HG03097 (cell line): ENCODE measurements around the gene CD81.

Experiments
- ATAC-seq: cut with Tn5 transposase; IDR thresholded peaks from one replicate; pipeline ENCODE4 v1.9.1; 2021; ENCODE audit not compliant: unreplicated experiment, low FRiP score

CD81 gene

DNA sequence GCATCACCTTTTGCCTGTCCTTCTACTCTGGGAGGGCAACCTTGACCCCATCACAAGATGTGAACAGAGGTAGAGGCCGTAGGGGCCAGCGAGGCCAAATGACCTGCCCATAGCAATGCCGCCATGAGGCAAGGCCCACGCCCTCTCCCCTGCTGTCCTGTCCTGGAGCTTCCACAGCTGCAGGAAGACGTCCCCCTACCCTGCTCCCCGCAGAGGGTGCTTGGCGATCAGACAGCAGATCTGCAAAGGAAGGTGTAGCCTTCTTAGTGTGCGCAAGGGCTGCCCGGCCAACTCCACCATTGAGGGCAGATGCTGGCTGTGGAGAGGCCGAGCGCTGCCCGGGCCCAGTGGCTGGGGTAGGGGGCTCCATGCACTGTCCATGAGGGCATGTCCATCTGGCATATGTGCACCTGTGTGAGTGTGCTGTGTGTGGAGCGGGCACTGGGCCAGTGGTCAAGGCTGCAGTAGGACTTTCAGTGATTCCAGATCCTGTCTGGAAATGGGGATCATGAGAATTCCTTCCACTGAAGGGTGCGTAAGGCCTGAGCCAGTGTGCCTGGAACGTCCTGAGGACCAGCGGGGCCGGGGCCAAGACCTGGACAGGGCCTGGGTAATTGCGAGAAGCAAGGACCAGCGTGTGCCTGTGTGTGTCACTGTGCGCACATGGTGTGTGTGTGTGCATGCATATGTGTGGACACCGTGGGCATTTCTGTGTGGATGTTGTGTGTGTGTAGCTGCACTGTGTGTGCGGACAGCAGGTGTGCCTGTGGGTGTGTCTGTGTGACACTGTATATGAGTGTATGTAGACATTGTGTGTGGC is 56.2 kb downstream of the CD81 start:
- ATAC-seq = no peak

- no peak for ATAC-seq
Observed at GRCh38 chr11:2434008-2434407, 56.9 kb downstream of the CD81 start.

GRCh38 chr11:2434506-2435255 is 57.6 kb downstream of the CD81 start:
- ATAC-seq = no peak

DNA sequence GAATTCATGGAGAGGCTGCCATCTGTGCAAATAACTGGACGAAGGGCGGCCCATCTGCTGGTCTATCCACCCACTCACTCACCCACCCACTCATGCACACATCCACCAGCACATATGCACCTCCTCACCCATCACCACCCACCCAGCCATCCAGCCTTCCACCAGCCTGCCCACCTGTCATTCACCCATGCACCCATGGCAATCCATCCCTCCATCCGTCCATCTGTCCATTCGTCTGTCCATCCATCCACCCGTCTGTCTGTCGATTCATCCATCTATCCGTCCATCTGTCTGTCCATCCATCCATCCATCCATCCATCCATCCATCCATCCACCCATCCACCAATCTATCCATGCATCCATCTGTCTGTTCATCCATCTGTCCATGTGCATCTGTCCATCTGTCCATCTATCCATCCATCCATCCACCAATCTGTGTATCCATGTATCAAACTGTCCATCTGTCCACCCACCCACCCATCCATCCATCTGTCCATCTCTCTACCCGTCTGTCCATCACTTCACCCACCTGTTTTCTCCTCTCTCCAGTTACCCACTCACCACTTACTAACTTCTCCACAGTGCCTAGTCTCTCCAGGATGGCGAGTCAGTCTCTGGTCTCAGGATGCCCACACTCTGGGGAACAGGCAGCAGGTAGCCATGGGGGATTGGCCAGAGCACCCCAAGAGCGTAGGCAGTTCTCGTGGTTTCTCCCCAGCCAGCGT is 58.3 kb downstream of the CD81 start:
- ATAC-seq = no peak

DNA sequence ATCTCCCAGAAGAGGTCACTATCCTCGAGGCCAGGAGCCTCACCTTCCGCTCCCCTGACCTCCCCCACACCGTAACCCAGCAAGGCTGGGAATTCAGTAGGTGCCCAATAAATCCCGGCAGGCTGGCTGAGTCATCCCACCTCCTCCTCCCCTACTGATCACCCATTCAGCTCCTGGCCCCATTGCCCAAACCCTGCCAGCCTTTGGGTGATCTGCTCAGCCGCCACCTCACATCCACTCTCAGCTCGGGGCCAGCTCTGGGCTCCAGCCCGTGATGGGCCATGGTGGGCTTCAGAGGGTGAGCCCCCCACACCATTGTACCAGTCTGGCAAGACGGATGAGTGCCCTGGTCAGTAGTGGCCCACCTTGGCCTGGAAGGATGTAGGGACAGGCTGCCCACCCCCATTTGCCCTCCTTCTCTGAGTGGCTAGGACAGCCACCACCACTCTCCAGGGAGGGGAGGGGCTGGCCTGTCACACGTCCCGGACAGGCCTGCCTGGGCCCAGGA is 59.0 kb downstream of the CD81 start:
- no peak for ATAC-seq

DNA sequence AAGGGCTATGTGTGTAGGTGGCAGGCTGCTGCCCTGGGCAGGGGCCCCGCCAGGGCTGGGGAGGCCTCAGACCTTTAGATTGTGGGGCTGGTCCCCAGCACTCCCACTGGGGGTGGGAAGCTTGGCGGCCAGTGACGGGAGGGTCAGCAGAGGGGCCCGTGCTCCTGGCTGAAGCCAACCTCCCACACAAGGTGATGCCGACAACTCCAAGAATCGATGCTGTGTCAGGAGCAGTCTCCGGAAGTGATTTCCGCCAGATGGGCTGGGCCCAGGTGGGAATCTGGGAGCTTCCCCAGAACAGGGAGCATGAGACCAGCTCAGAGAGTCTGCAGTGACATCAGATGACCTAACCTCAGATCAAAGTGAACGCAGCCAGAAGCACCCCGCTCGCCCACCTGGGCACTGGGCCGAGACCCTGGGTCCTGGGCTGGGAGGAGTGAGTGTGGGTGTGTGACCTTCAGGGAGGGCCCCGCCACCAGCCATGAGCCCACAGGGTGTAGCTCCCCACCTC is 59.5 kb downstream of the CD81 start:
- ATAC-seq = no peak

DNA sequence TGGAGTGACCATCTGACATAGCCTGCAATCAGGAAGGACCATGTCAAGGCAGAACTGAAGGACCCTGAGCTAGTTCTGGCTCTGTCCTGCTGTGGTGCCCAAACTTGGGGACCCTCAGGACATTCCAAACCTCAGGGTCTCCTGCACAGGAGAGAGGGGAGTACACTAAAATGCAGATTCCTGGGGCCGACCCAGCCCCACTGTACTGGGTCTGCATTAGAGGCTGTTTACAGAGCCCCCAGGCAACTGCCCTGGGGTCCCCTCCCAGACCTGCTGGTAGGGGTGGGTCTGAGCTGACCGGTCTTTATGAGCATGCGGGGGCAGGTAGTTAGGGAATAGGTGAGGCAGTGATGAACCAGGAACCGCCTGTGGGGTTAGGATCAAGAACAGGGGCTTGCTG is 60.4 kb downstream of the CD81 start:
- no peak for ATAC-seq

GRCh38 chr11:2439820-2440219 is 62.7 kb downstream of the CD81 start:
- ATAC-seq = no peak

- ATAC-seq = no peak
Observed at GRCh38 chr11:2440646-2441045, 63.5 kb downstream of the CD81 start.

DNA sequence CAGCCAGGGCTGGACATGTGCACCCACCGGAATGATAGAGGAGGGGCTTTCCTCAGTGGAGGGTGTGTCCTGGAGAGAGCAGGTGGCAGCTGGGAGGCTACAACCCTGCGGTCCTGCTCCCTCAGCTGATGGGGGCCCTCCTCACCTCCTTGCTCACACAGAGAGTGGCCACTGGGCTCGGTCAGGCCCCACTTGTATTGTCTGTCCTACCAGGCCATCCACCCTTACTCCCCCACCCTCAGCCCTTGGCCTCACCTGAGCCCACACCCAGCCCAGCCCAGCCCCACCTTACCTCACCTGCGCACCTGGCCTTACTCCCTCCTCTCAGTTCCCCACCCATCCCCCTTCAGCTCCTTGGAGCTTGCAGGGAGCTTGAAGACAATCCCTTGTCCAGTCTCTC is 64.1 kb downstream of the CD81 start:
- ATAC-seq = no peak

- no peak for ATAC-seq
Observed at GRCh38 chr11:2442589-2442988, 65.5 kb downstream of the CD81 start.

DNA sequence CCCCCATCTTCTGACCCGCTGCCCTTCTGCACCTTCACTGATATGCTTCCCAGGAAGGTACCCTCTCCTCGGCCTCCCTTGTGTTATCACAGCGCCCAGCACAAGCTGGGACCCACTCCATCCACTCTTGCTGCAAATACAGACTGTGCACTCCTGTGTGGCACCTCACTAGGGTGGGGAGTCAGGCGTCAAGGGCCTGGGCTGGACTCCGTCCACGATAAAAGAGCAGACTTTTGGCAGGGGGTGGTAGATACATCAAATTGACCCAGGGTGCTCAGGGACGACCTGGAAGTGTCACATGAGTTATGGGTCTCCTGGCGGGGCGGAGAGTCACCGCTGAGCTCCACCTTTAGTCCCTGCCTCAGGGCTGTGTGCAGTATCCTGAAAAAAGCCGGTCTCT is 66.3 kb downstream of the CD81 start:
- ATAC-seq = no peak

DNA sequence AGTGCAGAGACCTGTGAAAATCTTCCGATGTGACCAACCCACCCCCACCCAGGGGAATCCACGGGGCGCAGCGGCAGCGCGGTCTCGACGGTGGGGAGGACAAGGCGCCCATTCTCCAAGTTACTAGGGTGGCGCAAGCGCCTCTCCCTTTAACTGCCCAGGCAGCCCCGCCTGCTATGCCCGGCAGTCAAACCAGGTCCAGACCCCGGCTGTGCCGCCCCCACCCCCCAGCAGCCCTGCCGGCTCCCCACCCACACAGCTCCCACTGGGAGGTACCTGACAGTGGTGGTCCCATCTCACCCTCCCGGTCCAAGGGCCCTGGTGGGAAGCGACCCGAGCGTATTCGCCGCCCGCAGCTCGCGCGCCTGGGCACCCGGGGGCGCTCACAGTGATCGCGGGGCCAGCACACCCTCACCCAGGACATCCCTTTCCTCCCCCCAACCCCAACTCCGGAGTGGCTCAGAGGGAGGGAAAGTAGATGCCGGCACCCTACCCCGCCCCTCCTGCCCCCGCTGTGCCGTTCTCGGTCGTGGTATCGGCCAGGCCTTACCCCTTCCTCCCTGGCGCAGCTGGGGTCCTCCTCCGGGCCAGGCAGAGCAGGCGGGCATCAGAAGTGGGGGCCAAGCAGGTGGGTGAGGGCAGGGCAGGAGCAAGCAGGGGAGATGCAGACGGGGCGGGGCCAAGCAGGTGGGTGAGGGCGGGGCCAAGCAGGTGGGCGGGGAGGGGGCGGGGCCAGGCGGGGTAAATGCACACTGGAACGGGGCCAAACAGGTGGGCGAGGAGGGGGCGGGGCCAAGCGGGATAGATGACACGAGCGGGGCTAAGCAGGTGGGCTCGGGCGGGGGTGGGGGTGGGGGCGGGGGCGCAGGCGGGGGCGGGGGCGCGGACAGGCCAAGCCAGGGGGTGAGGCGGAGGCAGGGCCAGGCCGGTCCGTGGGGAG is 67.0 kb downstream of the CD81 start, which contains the start of gene TRPM5:
Gene TRPM5, minus strand, starts transcription at position 634 of the 940 bp plus-strand sequence. CDS start 21,478 bp downstream, outside the sequence.
- ATAC-seq = no peak

DNA sequence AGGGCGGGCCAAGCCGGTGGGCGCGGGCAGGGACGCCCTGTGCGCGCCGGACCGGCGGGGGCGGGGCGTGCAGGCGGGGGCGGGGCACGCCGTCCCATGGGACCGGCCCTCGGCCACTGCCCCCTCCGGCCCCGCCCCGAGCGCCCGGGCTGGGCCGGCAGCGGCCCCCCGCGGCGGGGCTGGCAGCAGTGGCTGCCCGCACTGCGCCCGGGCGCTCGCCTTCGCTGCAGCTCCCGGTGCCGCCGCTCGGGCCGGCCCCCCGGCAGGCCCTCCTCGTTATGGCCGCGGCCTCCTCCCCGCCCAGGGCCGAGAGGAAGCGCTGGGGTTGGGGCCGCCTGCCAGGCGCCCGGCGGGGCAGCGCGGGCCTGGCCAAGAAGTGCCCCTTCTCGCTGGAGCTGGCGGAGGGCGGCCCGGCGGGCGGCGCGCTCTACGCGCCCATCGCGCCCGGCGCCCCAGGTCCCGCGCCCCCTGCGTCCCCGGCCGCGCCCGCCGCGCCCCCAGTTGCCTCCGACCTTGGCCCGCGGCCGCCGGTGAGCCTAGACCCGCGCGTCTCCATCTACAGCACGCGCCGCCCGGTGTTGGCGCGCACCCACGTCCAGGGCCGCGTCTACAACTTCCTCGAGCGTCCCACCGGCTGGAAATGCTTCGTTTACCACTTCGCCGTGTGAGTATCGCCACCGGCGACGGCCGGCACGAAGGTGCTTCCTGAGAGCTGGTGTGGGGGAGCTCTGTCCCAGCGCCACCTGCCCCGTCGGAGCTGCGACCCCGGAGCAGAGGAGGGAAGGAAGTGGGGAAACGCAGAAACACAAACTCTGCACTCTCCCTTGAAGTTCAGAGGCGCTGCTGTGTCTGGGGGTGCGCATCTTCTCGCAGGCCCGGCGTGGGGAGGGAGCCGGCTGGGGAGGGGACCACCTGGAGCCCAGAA is 68.0 kb downstream of the CD81 start, which contains the start of gene KCNQ1:
Gene KCNQ1, plus strand, starts transcription at position 188 of the 925 bp plus-strand sequence. Its CDS starts 91 bp downstream, at position 279.
- ATAC-seq = no peak

DNA sequence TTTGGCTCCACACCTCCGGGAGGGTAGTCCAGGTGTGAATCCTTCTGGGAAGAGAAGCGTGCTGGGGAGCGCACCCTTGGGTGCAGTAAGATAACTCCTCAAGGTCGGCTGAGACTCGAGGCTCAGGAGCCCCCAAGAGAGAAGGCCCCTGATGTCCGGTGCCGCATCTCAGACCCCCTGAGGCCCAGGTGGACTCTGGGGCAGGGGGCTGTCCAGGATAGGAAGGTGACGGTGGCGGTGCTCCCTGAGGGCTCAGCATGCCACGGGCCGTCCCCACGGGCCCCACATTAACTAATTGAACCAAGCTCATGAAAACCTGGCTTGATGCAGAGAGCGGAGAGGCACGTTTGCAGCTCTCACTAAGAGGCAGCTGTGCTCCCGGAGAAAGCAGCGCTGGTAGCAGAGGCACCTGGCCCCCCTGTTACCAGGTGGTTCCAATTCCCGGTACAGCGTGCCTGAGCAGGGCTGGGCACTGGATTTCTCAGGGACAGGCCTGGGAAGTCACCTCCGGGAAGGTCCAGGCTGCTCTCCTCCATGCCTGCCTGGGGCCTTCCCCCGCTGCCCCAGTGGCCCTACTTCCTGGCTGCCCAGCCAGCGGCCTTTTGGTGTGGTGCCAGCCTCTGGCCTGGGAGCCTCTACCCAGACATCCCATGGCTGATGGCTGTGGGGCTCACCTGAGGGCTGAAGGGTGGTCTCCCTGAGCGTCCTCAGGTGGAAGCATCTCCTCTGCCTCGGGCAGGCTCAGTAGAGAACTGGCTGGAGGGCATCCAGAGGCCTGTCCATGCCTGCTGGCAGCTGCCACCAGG is 68.8 kb downstream of the CD81 start:
- ATAC-seq = no peak

- ATAC-seq = no peak
Observed at GRCh38 chr11:2446590-2447252, 69.6 kb downstream of the CD81 start.
